DLD1 (cell line): ENCODE measurements around the gene RPL28.
"Not testable (repeated sequence)": the region's sequence is repeated elsewhere in the genome, so short reads cannot be mapped to it uniquely, and the experiment has no call there.

Experiments
- in situ Hi-C: cut with HindIII; loops from 2 replicates; pipeline ENCODE4 v1.10.0; 2017; ENCODE audit warnings: low sequenced_read_pairs

RPL28 gene

DNA sequence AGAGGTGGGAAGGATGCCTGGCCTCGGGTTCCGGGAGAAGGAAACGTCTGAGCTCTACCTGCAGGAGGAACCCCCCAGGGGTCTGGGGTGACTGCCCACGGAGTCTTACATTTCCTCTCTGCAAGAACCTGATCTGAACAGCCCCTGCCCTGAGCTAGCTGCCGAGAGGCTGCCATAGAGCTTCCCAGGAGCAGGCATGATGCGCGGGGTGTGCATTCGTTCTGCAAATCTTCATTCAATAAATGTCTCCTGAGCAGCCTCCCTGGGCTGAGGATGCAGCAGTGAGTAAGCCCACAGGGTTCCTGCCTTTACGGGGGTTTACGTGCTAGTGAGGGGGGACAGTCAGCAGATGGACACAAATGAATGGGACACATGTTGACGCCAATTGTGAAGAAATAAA is 58.9 kb downstream of the RPL28 start:
- in situ Hi-C loops, result no loop called here

- in situ Hi-C loops, result no loop called here
Measured at GRCh38 chr19:55446060-55446459, 60.3 kb downstream of the RPL28 start.

DNA sequence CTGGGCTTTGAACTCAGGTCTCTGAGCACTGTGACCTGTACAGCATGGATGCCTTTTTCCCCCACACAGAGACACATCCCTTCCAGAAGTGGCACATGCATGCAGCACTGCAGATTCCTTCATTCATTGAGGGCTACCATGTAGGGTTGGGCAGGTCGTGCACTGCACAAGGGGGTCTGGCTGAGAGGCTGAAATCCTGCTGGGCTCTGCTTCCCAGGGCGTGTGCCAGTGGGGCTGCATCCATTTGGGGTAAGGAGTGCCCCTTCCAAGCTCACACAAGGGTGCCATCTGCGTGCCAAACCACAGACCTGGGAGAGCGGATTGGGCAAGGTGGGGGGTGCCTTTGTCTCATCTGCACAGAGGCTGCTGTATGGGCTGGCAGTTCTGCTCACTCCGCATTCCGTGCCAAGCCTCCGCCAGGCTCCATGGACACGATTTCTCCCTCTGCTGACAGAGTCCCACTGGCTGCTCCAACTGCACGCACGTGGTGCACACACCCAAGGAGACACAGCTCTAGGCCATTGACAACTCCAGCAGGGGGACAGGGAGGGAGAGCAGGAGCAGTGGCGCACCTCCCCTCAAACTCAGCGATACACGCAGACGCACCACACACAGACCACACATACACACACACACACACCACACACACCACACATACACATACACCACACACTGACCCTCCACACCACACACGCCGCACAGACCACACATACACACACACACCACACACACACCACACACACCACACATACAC is 61.9 kb downstream of the RPL28 start:
- in situ Hi-C loops, result no loop called here

DNA sequence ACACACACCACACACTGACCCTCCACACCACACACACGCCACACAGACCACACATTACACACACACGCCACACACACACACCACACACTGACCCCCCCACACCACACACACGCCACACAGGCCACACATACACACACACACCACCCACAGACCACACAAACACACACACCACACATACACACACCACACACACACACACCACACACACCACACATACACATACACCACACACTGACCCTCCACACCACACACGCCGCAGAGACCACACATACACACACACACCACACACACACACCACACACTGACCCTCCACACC is 62.4 kb downstream of the RPL28 start:
- in situ Hi-C loops, result not testable (repeated sequence)

GRCh38 chr19:55449469-55449868 is 63.7 kb downstream of the RPL28 start:
- in situ Hi-C loops, result no loop called here

- in situ Hi-C loops, result no loop called here
Measured at GRCh38 chr19:55451163-55451964, 65.6 kb downstream of the RPL28 start.

- in situ Hi-C loops, result no loop called here
Measured at GRCh38 chr19:55451965-55452748, 66.4 kb downstream of the RPL28 start.
